Epithelial cell of esophagus (primary cell): Measurements from ENCODE around the gene GM2A.

Experiments used
- DNase-seq: peaks from one replicate; pipeline ENCODE4 v3.0.0; 2010; ENCODE audit warnings: low read depth
- H3K4me3 ChIP-seq: 2 replicates; pipeline ENCODE4 v1.5.1; 2011; ENCODE audit warnings: mild to moderate bottlenecking, low read length, control low read depth
- TF ChIP-seq, protein P1 (sequence below): IDR thresholded peaks from 2 replicates; pipeline ENCODE4 v1.5.1; 2011; ENCODE audit warnings: low read depth, mild to moderate bottlenecking, low read length, control low read depth, inconsistent platforms; ENCODE audit not compliant: insufficient read depth; ENCODE audit errors: missing control alignments

GM2A gene

DNA sequence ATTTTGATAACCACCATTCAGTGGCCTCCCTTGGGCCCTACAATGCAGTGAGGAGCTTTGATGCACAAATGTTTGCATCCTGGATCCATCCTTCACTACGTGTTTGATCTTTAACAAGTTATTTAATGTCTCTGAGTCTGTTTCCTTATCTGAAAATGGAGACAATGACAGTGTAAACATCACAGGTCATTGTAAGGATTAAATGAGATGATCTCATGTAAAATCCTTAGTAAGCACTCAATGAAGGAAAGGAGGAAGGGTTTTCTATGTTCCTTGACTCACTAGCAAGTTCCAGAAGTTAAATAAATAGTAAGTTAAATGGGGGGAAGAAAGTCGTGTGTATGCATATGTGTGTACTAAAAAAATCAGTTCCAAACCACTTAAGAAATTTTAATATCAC lies 60.4 kb downstream of the GM2A start:
- H3K4me3 ChIP-seq: no peak overlapping the region
- no peak for DNase-seq
- TF ChIP-seq, protein P1, sequence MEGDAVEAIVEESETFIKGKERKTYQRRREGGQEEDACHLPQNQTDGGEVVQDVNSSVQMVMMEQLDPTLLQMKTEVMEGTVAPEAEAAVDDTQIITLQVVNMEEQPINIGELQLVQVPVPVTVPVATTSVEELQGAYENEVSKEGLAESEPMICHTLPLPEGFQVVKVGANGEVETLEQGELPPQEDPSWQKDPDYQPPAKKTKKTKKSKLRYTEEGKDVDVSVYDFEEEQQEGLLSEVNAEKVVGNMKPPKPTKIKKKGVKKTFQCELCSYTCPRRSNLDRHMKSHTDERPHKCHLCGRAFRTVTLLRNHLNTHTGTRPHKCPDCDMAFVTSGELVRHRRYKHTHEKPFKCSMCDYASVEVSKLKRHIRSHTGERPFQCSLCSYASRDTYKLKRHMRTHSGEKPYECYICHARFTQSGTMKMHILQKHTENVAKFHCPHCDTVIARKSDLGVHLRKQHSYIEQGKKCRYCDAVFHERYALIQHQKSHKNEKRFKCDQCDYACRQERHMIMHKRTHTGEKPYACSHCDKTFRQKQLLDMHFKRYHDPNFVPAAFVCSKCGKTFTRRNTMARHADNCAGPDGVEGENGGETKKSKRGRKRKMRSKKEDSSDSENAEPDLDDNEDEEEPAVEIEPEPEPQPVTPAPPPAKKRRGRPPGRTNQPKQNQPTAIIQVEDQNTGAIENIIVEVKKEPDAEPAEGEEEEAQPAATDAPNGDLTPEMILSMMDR: no peak

DNA sequence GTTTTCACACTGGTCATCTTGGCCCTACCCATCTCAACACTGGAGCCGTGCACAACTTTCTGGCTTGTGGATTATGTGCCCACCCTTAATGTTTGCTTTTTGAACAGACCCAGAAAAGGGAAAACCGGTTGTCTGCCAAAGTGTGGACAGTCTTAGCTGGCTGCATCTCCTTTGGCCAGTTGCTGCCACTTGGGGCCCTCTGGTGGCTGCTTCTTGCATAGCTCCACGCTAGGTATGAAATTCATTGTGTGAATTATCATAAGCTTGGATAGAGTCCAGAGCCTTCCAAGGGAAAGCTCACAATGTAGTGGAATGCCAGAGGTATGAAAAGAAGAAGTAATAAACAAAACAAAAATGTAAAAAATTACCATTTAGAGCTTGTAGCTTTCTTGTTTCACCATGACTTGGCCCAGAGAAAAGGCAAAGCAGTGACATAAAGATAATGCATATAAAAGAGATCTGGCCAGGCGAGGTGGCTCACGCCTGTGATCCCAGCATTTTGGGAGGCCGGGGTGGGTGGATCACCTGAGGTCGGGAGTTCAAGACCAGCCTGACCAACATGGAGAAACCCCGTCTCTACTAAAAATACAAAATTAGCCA lies 63.1 kb downstream of the GM2A start:
- peak; percentile 75 for DNase-seq
- no peak overlapping the region for H3K4me3 ChIP-seq
- TF ChIP-seq, protein P1: peak; percentile 96

DNA sequence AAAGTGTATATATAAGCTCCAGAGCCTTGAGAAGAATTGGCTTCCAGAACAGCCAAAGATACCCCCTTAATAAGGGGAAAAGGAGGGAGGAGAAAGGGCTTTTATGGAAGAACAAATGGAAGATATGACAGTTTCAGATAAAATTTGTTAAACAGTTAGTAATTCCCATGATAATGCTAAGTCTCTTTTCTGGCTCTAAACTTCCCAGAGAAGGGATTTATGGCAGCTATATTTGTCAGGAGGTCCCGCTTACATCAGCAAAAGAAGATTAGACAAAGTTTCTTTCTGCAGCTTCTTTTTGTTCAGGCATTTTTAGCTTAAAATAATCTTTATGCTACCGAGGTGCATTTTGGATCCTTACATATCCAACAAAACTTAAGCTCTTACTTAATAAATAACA lies 64.9 kb downstream of the GM2A start:
- no peak overlapping the region for H3K4me3 ChIP-seq
- DNase-seq: no peak
- TF ChIP-seq, protein P1: no peak

DNA sequence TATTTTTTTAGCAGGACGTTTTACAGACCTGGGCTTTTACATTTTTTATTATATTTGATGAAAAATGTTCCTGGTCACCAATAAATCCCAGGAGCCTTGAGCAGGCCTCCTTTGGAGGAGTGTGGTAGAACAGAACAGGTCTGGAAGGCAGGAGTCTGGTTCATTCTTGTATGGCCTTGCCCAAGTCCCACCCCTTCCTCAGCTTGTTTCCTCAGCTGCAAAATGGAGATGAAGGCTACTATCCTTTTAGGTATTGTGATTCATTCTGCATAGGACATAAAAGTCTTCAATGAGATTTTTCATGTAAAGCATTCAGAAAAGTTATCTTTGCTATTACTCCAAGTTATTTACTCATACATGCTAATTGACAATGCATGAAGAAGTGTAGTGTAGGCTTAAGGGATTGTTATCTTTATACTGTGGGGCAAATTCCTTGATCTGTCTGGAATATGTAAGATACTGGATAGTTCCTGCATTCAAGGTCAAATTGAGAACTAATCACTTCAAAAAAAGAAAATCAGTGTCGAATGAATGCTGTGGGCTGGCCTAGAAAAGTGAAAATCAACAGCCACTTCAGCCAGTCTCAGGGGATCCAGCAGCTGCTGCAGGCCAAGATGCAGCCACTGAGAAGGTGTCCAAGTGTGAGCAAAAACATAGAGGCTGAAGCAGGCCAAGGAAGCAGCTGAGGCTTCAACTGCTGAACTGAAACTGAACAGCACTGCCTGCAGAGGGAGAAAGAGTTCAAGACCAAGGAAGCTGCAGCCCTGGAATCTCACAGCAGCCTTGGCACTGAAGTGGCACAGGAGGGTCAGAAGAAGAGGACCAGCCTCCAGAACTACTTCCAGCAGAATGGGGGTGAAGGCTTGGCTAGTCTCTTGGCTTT lies 66.1 kb downstream of the GM2A start:
- peak; percentile 26 for DNase-seq
- H3K4me3 ChIP-seq: no peak overlapping the region
- TF ChIP-seq, protein P1: peak; percentile 37
